MM.1S (cell line): ENCODE results near the gene ARHGEF26.

Experiments used
- EZH2 ChIP-seq: fragments of 300-600 bp; sonication (generic); optimal IDR thresholded peaks from 2 replicates; pipeline ENCODE3; 2017; ENCODE audit warnings: low read depth, mild to moderate bottlenecking, antibody characterized with exemption, low read length, mixed read lengths
- EZH2phosphoT487 ChIP-seq: fragments of 300-600 bp; sonication (generic); IDR thresholded peaks from 2 replicates; pipeline ENCODE4 v1.6.1; 2018; ENCODE audit warnings: antibody characterized with exemption, low read length

DNA sequence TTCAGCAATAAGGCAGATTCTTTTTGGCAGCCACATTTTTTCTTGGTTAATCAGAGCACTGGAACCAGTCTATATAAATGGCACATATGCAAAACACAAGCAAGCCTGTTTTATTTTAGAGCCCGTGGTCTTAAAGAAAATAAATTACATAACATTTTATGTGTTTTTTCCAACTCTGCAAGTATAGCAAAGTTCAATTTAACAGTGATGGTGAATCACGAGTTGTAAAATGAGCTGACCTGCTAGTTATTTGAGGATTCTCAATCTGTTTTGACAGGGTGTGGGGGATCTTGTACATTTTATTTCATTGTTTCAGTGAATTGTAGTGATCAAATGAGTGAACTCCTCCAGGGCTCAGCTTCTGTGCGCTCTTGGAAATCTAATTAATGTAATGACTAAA is 2.7 kb downstream of the ARHGEF26 start:
- TF ChIP-seq EZH2phosphoT487 (no peak), EZH2 (no peak)
